NCI-H524 (cell line): ENCODE results near the gene LRRC38.
"Not testable (repeated sequence)": the region's sequence is repeated elsewhere in the genome, so short reads cannot be mapped to it uniquely, and the experiment has no call there.

ENCODE experiments used
- DNase-seq, 2 experiments: peaks; one replicate each; lab custom pipeline; 2025; lab: John Stamatoyannopoulos, UW

Gene LRRC38

DNA sequence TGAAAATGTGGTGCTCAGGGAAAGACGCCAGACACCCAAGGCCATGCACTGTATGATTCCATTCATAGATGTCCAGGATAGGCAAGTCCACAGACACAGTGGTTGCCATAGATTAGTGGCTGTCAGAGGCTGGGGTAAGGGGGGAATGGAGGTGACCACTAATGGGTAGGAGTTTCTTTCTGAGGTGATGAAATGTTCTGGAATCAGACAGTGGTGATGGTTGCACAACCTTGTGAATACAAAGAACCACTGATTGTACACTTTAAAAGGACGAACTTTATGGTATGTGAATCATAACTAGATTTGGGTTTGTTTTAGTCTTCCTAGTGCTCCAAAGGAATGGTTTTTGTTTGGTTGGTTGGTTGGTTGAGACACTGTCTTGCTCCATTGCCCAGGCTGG lies 51.8 kb downstream of the LRRC38 start:
- DNase-seq = no peak

DNA sequence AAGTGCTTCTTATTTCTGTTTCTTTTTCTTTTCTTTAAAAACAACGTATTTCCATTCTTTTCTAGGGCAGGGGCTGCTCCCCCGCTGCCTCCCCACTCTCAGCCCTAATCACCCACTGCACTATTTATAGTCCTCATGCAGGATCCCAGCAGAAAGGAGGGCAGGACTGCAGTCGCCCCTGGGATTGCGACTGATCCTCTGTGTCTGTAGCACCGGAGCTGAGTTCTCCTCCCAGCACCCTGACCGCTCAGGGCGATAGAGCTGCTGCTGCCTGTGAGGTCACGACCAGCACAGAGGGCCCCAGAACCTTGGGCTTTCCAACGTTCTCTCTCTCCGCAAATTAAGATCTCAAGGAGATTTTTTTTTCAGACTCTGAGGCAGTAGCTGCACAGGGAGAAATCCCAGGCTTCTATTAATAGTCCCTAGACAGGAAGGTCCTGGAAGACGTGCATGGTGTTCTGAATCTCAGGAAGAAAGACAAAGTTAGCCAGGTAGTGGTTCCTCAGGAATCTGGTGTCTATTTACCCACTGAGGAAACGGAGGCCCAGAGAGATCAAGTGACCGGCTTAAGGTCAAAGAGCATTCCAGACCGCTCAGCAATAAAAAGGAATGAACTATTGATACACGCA lies 56.8 kb downstream of the LRRC38 start:
- no peak for DNase-seq

DNA sequence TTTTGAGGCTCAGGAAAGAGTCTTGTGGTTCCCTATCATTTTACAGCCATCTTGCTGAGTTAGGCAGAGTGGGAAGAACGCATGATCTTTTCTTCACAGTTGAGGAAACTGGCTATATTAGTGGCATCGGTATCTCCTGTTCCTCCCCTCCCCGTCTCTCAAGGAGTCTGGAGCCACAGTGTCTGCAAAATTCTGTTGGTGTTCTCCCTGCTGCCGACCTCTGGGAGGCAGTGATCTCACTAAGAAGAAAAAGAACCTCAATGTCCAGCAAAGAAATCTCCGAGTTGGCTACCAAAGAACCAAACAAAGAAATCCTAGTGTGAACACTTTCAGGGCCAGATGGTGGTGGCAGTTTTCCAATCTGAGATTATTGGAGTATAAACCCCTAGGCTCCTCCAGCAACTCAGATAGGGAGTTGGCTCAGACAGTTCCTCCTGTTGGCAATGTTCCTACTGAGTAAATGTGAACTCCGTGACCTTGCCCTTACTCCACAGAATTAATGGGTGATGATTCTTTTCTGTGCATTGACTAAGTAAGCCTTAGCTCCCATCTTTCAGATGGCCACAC lies 62.3 kb downstream of the LRRC38 start:
- peak; percentile 56 to 73 for DNase-seq

DNA sequence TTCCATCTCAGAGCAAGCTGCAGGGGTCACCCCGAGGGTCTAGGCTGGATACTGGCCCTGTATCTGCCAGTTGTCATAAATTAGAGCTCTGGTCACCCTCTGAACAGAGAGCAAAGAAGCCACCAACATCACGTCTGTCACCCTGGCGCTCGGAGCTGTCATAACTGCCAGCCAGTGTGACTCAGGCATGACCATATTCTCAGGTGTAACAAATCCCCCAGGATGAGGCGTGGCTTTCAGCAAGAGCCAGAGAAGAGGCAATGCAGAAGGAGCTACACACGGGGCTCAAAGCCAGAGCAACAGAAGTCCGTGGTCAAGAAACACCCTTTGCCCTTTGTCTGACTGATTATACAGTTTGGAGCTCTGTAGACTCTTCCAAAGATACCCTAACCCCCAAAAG lies 63.6 kb downstream of the LRRC38 start:
- no peak for DNase-seq

DNA sequence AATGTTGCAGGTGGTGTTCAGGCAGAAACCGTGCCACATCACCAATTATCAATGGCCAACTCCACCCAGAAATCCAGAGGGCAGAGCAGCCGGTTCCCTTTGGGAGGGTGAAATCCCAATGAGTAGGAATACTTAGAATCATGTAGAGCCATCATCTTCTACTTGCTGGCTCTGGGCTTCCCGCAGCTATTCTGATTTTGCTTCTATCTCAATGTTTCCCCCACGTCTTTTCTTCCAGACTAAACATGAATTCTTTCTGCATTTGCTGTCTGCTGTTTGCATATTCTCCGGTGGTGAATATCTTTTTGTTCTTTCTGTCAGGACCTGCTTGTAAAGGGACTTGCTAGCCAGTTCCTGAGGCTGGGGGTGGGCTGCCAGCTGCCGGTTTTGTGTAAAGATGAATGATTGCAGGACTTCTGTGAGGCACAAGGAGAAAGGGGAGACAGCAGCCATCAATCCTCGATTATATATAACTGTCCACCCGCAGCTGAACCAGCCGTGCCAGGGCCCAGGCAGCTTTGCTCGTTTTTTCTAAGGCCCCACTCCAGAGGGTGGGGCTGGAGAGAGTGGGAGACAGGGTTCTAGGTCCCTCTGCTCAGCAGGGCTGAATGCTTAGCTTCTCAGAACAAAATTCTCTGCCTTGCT lies 70.3 kb downstream of the LRRC38 start:
- no peak for DNase-seq

DNA sequence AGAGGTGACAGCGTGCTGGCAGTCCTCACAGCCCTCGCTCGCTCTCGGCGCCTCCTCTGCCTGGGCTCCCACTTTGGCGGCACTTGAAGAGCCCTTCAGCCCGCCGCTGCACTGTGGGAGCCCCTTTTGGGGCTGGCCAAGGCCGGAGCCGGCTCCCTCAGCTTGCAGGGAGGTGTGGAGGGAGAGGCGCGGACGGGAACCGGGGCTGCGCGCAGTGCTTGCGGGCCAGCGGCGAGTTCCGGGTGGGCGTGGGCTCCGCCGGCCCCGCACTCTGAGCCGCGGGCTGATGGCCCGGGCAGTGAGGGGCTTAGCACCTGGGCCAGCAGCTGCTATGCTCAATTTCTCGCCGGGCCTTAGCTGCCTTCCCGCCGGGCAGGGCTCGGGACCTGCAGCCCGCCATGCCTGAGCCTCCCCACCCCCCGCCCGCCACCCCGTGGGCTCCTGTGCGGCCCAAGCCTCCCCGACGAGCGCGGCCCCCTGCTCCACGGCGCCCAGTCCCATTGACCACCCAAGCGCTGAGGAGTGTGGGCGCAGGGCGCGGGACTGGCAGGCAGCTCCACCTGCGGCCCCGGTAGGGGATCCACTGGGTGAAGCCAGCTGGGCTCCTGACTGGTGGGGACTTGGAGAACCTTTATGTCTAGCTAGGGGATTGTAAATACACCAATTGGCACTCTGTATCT lies 74.6 kb downstream of the LRRC38 start:
- DNase-seq = not testable (repeated sequence)

DNA sequence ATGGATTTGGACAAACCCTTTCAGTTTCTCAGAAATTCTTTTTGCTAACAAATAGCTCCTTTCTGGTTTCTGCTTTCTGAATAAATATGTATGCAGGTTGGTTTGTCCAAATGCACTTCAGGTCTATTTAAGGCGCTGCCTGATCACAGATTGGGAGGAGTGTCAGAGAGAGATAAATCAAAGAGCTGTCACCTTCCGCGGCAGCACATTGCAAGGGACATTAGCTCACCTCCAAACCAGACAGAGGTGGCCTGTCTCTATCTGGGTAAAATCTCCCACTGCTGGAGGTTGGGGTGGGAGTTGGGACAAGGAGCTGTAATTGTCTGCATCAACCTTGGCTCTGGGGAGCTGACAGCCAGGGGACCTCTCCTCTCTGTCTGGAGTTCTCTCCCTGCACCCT lies 78.3 kb downstream of the LRRC38 start:
- peak in 1 of 2 experiments; percentile 21 for DNase-seq

DNA sequence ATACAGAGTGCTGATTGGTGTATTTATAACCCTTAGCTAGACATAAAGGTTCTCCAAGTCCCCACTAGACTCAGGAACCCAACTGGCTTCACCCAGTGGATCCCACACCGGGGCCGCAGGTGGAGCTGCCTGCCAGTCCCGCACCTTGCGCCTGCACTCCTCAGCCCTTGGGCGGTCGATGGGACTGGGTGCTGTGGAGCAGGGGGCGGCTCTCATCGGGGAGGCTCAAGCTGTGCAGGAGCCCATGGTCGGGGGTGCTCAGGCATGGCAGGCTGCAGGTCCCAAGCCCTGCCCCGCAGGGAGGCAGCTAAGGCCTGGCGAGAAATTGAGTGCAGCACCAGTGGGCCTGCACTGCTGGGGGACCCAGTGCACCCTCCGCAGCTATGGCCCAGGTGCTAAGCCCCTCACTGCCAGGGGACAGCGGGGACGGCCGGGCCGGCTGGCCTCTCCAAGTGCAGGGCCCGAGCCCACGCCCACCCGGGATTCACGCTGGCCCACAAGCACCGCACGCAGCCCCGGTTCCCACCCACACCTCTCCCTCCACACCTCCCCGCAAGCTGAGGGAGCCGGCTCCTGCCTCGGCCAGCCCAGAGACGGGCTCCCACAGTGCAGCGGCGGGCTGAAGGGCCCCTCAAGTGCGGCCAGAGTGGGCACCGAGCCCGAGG lies 80.0 kb downstream of the LRRC38 start:
- not testable (repeated sequence) for DNase-seq

DNA sequence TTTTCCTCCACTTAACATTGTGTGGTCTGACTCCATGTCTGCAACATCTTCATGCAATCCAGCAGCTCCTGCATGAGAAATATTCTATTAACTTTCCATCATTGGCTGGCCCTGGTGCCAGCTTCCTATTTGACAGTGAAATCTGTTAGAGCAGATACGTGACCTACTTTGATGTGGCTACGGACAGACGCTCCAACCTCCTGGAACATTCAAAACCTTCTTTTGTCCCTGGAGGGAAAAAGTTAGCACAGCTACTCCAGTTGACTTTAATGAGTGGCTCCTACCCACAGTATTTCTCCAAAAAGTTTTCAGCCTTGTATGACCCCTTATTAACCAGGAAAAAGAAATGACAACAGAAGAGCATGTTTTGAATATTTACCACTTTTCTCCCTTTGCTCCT lies 81.6 kb downstream of the LRRC38 start:
- DNase-seq = no peak

DNA sequence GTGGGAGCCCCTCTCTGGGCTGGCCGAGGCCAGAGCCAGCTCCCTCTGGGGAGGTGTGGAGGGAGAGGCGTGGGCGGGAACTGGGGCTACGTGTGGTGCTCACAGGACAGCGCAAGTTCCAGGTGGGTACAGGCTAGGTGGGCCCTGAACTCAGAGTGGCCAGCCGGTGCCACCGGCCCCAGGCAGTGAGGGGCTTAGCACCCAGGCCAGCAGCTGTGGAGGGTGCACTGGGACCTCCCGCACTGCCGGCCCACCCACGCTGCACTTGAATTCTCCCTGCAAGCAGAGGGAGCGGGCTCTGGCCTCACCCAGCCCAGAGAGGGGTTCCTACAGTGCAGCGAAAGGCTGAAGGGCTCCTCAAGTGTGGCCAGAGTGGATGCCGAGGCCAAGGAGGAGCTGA lies 83.3 kb downstream of the LRRC38 start:
- DNase-seq = no peak
